ENCODE measurements around the gene TMEM203. TPM values are rescaled to one million over a fixed set of nuclear protein-coding genes. Genes with fewer than 3 reads are reported as not detected.

TMEM203 gene
- total and polyA plus RNA-seq, 8 donors = 9.7 to 22.8 (median 13.7) TPM

GRCh38 chr9:137195525-137196220, 9.8 kb downstream of the TMEM203 start:
- Histone ChIP-seq H3K4me3 (peak overlapping the region; percentile 10 to 80 (median 42)), H3K36me3 (peaks cover 0 to 7% (median 0%) of the 10 kb centered on the region in 3 donors), H3K27me3 (no peaks in the 10 kb centered on the region), H3K9me3 (no peaks in the 10 kb centered on the region), H3K27ac (peak overlapping the region; percentile 60 to 90 (median 74)), H3K4me1 (peaks cover 15 to 40% (median 22%) of the 10 kb centered on the region in 3 donors)
- no peak for FAIRE-seq
- TF ChIP-seq, protein P1, sequence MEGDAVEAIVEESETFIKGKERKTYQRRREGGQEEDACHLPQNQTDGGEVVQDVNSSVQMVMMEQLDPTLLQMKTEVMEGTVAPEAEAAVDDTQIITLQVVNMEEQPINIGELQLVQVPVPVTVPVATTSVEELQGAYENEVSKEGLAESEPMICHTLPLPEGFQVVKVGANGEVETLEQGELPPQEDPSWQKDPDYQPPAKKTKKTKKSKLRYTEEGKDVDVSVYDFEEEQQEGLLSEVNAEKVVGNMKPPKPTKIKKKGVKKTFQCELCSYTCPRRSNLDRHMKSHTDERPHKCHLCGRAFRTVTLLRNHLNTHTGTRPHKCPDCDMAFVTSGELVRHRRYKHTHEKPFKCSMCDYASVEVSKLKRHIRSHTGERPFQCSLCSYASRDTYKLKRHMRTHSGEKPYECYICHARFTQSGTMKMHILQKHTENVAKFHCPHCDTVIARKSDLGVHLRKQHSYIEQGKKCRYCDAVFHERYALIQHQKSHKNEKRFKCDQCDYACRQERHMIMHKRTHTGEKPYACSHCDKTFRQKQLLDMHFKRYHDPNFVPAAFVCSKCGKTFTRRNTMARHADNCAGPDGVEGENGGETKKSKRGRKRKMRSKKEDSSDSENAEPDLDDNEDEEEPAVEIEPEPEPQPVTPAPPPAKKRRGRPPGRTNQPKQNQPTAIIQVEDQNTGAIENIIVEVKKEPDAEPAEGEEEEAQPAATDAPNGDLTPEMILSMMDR (IDR thresholded peaks at IDR 0.05) = no peak
- ATAC-seq = peak; percentile 9 to 31 (median 18)
- DNase-seq = peak in 5 of 6 donors; percentile 81 to 91 (median 90)
- intact Hi-C loops (cut with DNase I) = no loop called here
- WGBS, 2 donors = 11 to 24% methylated on average over 19 to 21 of the region's 21 CpGs

DNA sequence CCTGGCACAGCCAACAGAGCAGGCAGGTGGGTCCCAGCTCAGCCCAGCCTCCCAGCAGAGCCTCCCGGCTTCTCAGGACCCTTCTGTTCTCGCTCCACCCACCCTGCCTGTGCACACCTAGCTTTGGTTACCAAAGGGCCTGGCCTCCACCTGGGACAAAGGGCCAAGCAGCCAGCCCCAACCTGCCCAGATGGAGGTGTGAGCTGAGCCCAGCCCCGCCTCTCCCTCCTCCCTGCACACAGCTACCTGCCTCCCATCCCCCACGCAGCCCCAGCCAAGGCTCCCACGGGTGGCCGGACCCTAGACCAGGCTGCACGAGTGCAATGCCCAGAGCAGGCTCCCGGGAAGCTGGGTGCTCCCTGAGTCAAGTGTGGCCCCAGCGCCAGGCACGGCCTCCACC, 10.5 kb downstream of the TMEM203 start:
- peak overlapping the region; percentile 60 to 90 (median 74) for H3K27ac ChIP-seq
- WGBS, 2 donors = 17 to 20% methylated on average over 8 to 10 of the region's 10 CpGs
- H3K4me1 ChIP-seq = peaks cover 23 to 47% (median 30%) of the 10 kb centered on the region in 3 donors
- no peaks in the 10 kb centered on the region for H3K9me3 ChIP-seq
- peaks cover 0 to 7% (median 0%) of the 10 kb centered on the region in 3 donors for H3K36me3 ChIP-seq
- TF ChIP-seq, protein P1 (IDR thresholded peaks at IDR 0.05) = no peak
- ATAC-seq (peak; percentile 26 to 58 (median 46)), DNase-seq (peak in 5 of 6 donors; percentile 77 to 89 (median 84)), FAIRE-seq (no peak)
- peak overlapping the region in 3 of 4 donors; percentile 10 to 80 (median 57) for H3K4me3 ChIP-seq
- H3K27me3 ChIP-seq = no peaks in the 10 kb centered on the region
- intact Hi-C loops (cut with DNase I) = loop anchor here in 1 of 3 donors (5.0 kb wide), 1 partner anchor 42 kb away; no protein-coding TSS in a partner anchor

- TF ChIP-seq, protein P1 (IDR thresholded peaks at IDR 0.05) = no peak
- no peaks in the 10 kb centered on the region for H3K9me3 ChIP-seq
- peaks cover 27 to 52% (median 35%) of the 10 kb centered on the region in 3 donors for H3K4me1 ChIP-seq
- intact Hi-C loops (cut with DNase I) = loop anchor here in 1 of 3 donors (5.0 kb wide), 1 partner anchor 43 kb away; no protein-coding TSS in a partner anchor
- FAIRE-seq = no peak
- ATAC-seq = peak; percentile 22 to 44 (median 33)
- DNase-seq = peak; percentile 78 to 93 (median 90)
- peak overlapping the region in 2 of 4 donors; percentile 57 to 80 for H3K4me3 ChIP-seq
- H3K36me3 ChIP-seq = peaks cover 0 to 7% (median 0%) of the 10 kb centered on the region in 3 donors
- H3K27ac ChIP-seq = peak overlapping the region; percentile 60 to 90 (median 74)
- 17% methylated on average over 12 to 16 of the region's 16 CpGs for WGBS, 2 donors
- H3K27me3 ChIP-seq = no peaks in the 10 kb centered on the region
These were observed 11.1 kb downstream of the TMEM203 start for GRCh38 chr9:137194388-137194787.

DNA sequence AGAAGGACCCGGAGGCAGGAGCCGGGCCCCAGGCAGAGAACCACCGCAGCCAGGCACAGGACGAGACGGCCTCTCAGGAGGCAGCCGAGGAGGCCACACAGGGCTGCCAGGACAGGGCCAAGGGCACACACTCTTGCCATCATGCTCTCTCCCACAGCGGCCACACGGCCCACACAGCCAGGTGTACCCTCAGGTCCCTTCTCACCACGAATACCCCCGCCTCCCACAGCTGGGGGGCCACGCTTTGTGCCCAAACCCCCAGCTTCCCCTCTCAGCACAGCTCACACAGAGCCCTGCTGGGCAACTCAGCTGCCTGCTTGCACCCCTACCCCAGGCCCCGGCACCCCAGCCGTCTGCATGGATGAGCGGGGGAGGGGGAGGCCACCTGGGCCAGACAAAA, 11.7 kb downstream of the TMEM203 start:
- intact Hi-C loops (cut with DNase I) = loop anchor here in 1 of 3 donors (5.0 kb wide), 1 partner anchor 44 kb away; no protein-coding TSS in a partner anchor
- H3K27me3 ChIP-seq = no peaks in the 10 kb centered on the region
- TF ChIP-seq, protein P1 (IDR thresholded peaks at IDR 0.05) = no peak
- H3K4me1 ChIP-seq = peaks cover 27 to 55% (median 36%) of the 10 kb centered on the region in 3 donors
- H3K36me3 ChIP-seq = peaks cover 0 to 7% (median 0%) of the 10 kb centered on the region in 3 donors
- H3K4me3 ChIP-seq = peak overlapping the region in 1 of 4 donors; percentile 80
- WGBS, 2 donors = 51 to 63% methylated on average over 9 to 14 of the region's 14 CpGs
- DNase-seq = no peak
- FAIRE-seq = no peak
- H3K27ac ChIP-seq = peak overlapping the region; percentile 50 to 90 (median 66)
- no peaks in the 10 kb centered on the region for H3K9me3 ChIP-seq
- ATAC-seq = no peak
